MM.1S (cell line): ENCODE measurements around the gene AGO3.

ENCODE experiments used
- CTCF ChIP-seq: fragments of 300-600 bp; sonication (generic); IDR thresholded peaks from 2 replicates; pipeline ENCODE4 v1.5.1; 2016; ENCODE audit warnings: antibody characterized with exemption, low read length, mixed read lengths
- EZH2 ChIP-seq: fragments of 300-600 bp; sonication (generic); optimal IDR thresholded peaks from 2 replicates; pipeline ENCODE3; 2017; ENCODE audit warnings: low read depth, mild to moderate bottlenecking, antibody characterized with exemption, low read length, mixed read lengths

GRCh38 chr1:35899941-35900340 lies 31.0 kb upstream of the AGO3 start:
- no peak for TF ChIP-seq CTCF
- no peak for TF ChIP-seq EZH2
